Measurements from ENCODE around the gene NBEA. TPM values are rescaled to one million over a fixed set of nuclear protein-coding genes. Genes with fewer than 3 reads are reported as not detected.

The NBEA gene
- total RNA-seq, 1 donor from 2014 or later = 0.14 TPM

GRCh38 chr13:35471706-35472322, 529.7 kb downstream of the NBEA start:
- H3K36me3 Mint-ChIP-seq (ENCODE audit: low read depth) = peaks cover 7% of the 10 kb centered on the region
- DNase-seq = peak; percentile 57
- H3K27me3 Mint-ChIP-seq = peaks cover 70% of the 10 kb centered on the region
- H3K27ac Mint-ChIP-seq = no peak overlapping the region
- no peak overlapping the region for H3K4me3 Mint-ChIP-seq
- H3K9me3 Mint-ChIP-seq = peaks cover 26% of the 10 kb centered on the region
- intact Hi-C loops (cut with micrococcal nuclease) = loop anchor here (10.0 kb wide), 1 partner anchor 527 kb away; the partner anchor contains the start of gene NBEA
- H3K4me1 Mint-ChIP-seq = peaks cover 21% of the 10 kb centered on the region

GRCh38 chr13:35472323-35472881, 530.3 kb downstream of the NBEA start:
- H3K9me3 Mint-ChIP-seq = peaks cover 26% of the 10 kb centered on the region
- DNase-seq = peak; percentile 55
- H3K4me1 Mint-ChIP-seq = peaks cover 26% of the 10 kb centered on the region

GRCh38 chr13:35473206-35473775, 531.2 kb downstream of the NBEA start:
- Mint-ChIP-seq H3K4me1 (peaks cover 26% of the 10 kb centered on the region), H3K27ac (no peak overlapping the region), H3K36me3 (ENCODE audit: low read depth) (peaks cover 7% of the 10 kb centered on the region), H3K4me3 (no peak overlapping the region), H3K9me3 (peaks cover 26% of the 10 kb centered on the region), H3K27me3 (peaks cover 82% of the 10 kb centered on the region)
- intact Hi-C loops (cut with micrococcal nuclease) = loop anchor here (10.0 kb wide), 1 partner anchor 528 kb away; the partner anchor contains the start of gene NBEA
- DNase-seq = no peak

More at GRCh38 chr13:35472323-35472881, 530.3 kb downstream of the NBEA start:
- intact Hi-C loops (cut with micrococcal nuclease) = loop anchor here (10.0 kb wide), 1 partner anchor 528 kb away; the partner anchor contains the start of gene NBEA
- Mint-ChIP-seq H3K36me3 (ENCODE audit: low read depth) (peaks cover 7% of the 10 kb centered on the region), H3K27ac (no peak overlapping the region), H3K27me3 (peaks cover 76% of the 10 kb centered on the region), H3K4me3 (no peak overlapping the region)

GRCh38 chr13:35473802-35474201, 531.7 kb downstream of the NBEA start:
- Mint-ChIP-seq H3K4me1 (peaks cover 26% of the 10 kb centered on the region), H3K36me3 (ENCODE audit: low read depth) (peaks cover 7% of the 10 kb centered on the region)
- intact Hi-C loops (cut with micrococcal nuclease) = loop anchor here (10.0 kb wide), 1 partner anchor 529 kb away; the partner anchor contains the start of gene NBEA

GRCh38 chr13:35474496-35475211, 532.6 kb downstream of the NBEA start:
- no peak for DNase-seq
- Mint-ChIP-seq H3K9me3 (peaks cover 26% of the 10 kb centered on the region), H3K4me1 (peaks cover 26% of the 10 kb centered on the region), H3K27me3 (peaks cover 86% of the 10 kb centered on the region), H3K4me3 (peak overlapping the region; percentile 76), H3K36me3 (ENCODE audit: low read depth) (peaks cover 7% of the 10 kb centered on the region), H3K27ac (peak overlapping the region; percentile 12)
- intact Hi-C loops (cut with micrococcal nuclease) = loop anchor here (10.0 kb wide), 1 partner anchor 530 kb away; the partner anchor contains the start of gene NBEA

More at GRCh38 chr13:35473802-35474201, 531.7 kb downstream of the NBEA start:
- Mint-ChIP-seq H3K4me3 (no peak overlapping the region), H3K27me3 (peaks cover 84% of the 10 kb centered on the region), H3K27ac (no peak overlapping the region), H3K9me3 (peaks cover 26% of the 10 kb centered on the region)
- no peak for DNase-seq

- DNase-seq = peak; percentile 72
- H3K9me3 Mint-ChIP-seq = peaks cover 19% of the 10 kb centered on the region
- intact Hi-C loops (cut with micrococcal nuclease) = loop anchor here (10.0 kb wide), 1 partner anchor 531 kb away; the partner anchor contains the start of gene NBEA
- peaks cover 26% of the 10 kb centered on the region for H3K4me1 Mint-ChIP-seq
- peak overlapping the region; percentile 76 for H3K4me3 Mint-ChIP-seq
- H3K36me3 Mint-ChIP-seq (ENCODE audit: low read depth) = peaks cover 4% of the 10 kb centered on the region
- H3K27me3 Mint-ChIP-seq = peaks cover 80% of the 10 kb centered on the region
- peak overlapping the region; percentile 75 for H3K27ac Mint-ChIP-seq
Measured at GRCh38 chr13:35475212-35475959, 533.3 kb downstream of the NBEA start.

- peak within 1 kb of the TSS; percentile 76 for H3K4me3 Mint-ChIP-seq
- intact Hi-C loops (cut with micrococcal nuclease) = loop anchor here (10.0 kb wide), 1 partner anchor 531 kb away; the partner anchor contains the start of gene NBEA
- peaks cover 4% of the 10 kb centered on the region for H3K36me3 Mint-ChIP-seq (ENCODE audit: low read depth)
Measured at GRCh38 chr13:35475960-35476943, 534.2 kb downstream of the NBEA start, which contains the start of gene MAB21L1. TSS of gene MAB21L1 (minus strand) at chr13:35476689. CDS start at chr13:35476138, 551 bp downstream.

GRCh38 chr13:35477386-35477946, 535.4 kb downstream of the NBEA start:
- intact Hi-C loops (cut with micrococcal nuclease) = loop anchor here (10.0 kb wide), 1 partner anchor 533 kb away; the partner anchor contains the start of gene NBEA
- peaks cover 3% of the 10 kb centered on the region for H3K36me3 Mint-ChIP-seq (ENCODE audit: low read depth)
- H3K9me3 Mint-ChIP-seq = peaks cover 7% of the 10 kb centered on the region

More at GRCh38 chr13:35475960-35476943, 534.2 kb downstream of the NBEA start, which contains the start of gene MAB21L1:
- Mint-ChIP-seq H3K4me1 (peaks cover 26% of the 10 kb centered on the region), H3K27me3 (peaks cover 77% of the 10 kb centered on the region), H3K9me3 (peaks cover 16% of the 10 kb centered on the region), H3K27ac (peak within 1 kb of the TSS; percentile 75)
- peak; percentile 69 for DNase-seq

GRCh38 chr13:35478271-35479037, 536.4 kb downstream of the NBEA start:
- H3K4me3 Mint-ChIP-seq = no peak overlapping the region
- peak; percentile 56 for DNase-seq

More at GRCh38 chr13:35477386-35477946, 535.4 kb downstream of the NBEA start:
- H3K4me3 Mint-ChIP-seq = no peak overlapping the region
- peaks cover 24% of the 10 kb centered on the region for H3K4me1 Mint-ChIP-seq
- H3K27ac Mint-ChIP-seq = no peak overlapping the region
- no peak for DNase-seq
- H3K27me3 Mint-ChIP-seq = peaks cover 65% of the 10 kb centered on the region

GRCh38 chr13:35479038-35479492, 537.0 kb downstream of the NBEA start:
- Mint-ChIP-seq H3K4me1 (peaks cover 24% of the 10 kb centered on the region), H3K36me3 (ENCODE audit: low read depth) (peaks cover 3% of the 10 kb centered on the region), H3K4me3 (no peak overlapping the region), H3K27ac (no peak overlapping the region), H3K27me3 (peaks cover 59% of the 10 kb centered on the region), H3K9me3 (peaks cover 7% of the 10 kb centered on the region)
- intact Hi-C loops (cut with micrococcal nuclease) = loop anchor here (1.0 to 10.0 kb wide), 2 partner anchors 9 to 534 kb away; partner anchors contain the start of gene NBEA
- DNase-seq = no peak

More at GRCh38 chr13:35478271-35479037, 536.4 kb downstream of the NBEA start:
- Mint-ChIP-seq H3K36me3 (ENCODE audit: low read depth) (peaks cover 3% of the 10 kb centered on the region), H3K4me1 (peaks cover 24% of the 10 kb centered on the region), H3K27ac (no peak overlapping the region), H3K27me3 (peaks cover 62% of the 10 kb centered on the region), H3K9me3 (peaks cover 7% of the 10 kb centered on the region)
- intact Hi-C loops (cut with micrococcal nuclease) = loop anchor here (1.0 to 10.0 kb wide), 2 partner anchors 8 to 534 kb away; partner anchors contain the start of gene NBEA

GRCh38 chr13:35479706-35480105, 537.6 kb downstream of the NBEA start:
- no peak overlapping the region for H3K27ac Mint-ChIP-seq
- peaks cover 21% of the 10 kb centered on the region for H3K4me1 Mint-ChIP-seq
- no peak for DNase-seq
- peaks cover 3% of the 10 kb centered on the region for H3K9me3 Mint-ChIP-seq
- H3K4me3 Mint-ChIP-seq = no peak overlapping the region
- intact Hi-C loops (cut with micrococcal nuclease) = loop anchor here (1.0 to 10.0 kb wide), 2 partner anchors 9 to 535 kb away; partner anchors contain the start of gene NBEA
- peaks cover 54% of the 10 kb centered on the region for H3K27me3 Mint-ChIP-seq
- peaks cover 3% of the 10 kb centered on the region for H3K36me3 Mint-ChIP-seq (ENCODE audit: low read depth)
